HepG2 (cell line): ENCODE results near the gene NPB. TPM values are rescaled to one million over a fixed set of nuclear protein-coding genes. Genes with fewer than 3 reads are reported as not detected.

Experiments used
- CHD4 ChIP-seq: fragments of 200-600 bp; sonication (generic); IDR thresholded peaks from 2 replicates; pipeline ENCODE4 v1.7.0; 2017; ENCODE audit warnings: mild to moderate bottlenecking, low read length, borderline replicate concordance
- CREB1 ChIP-seq, 2 experiments: fragments of 450-650 bp in 1 of 2; IDR thresholded peaks; 2 replicates each; pipeline ENCODE4 v1.6.1; 2016 to 2017; ENCODE audit warnings: control low read depth in 1 of 2, mild to moderate bottlenecking in 1 of 2, missing compliant biosample characterization in 1 of 2, missing genetic modification characterization in 1 of 2
- FIP1L1 ChIP-seq: fragments of 200-400 bp; formaldehyde crosslinking; IDR thresholded peaks from 2 replicates; pipeline ENCODE4 v1.6.1; 2018; ENCODE audit warnings: low read depth, mild to moderate bottlenecking, low read length, moderate library complexity, borderline replicate concordance; ENCODE audit not compliant: insufficient read depth
- KLF16 ChIP-seq, 2 experiments: sonication (generic) in 1 of 2; formaldehyde crosslinking in 1 of 2; IDR thresholded peaks; 2 replicates each; pipeline versions ENCODE4 v1.6.1 to v1.8.0; 2016 to 2023; ENCODE audit warnings: missing genetic modification reagents in 2 of 2, missing compliant biosample characterization in 1 of 2
- SP1 ChIP-seq, 2 experiments: fragments of 450-650 bp in 1 of 2; sonication (generic) in 1 of 2; formaldehyde crosslinking in 1 of 2; IDR thresholded peaks; 2 replicates each; pipeline versions ENCODE4 v1.4.0 to v1.6.1; 2016 to 2020; ENCODE audit warnings: missing genetic modification reagents in 1 of 2
- U2AF2 ChIP-seq: fragments of 200-400 bp; formaldehyde crosslinking; IDR thresholded peaks from 2 replicates; pipeline ENCODE4 v1.6.1; 2017; ENCODE audit warnings: low read depth, mild to moderate bottlenecking, low read length
- ZIK1 ChIP-seq: sonication (generic); formaldehyde crosslinking; IDR thresholded peaks from 2 replicates; pipeline ENCODE4 v1.5.0; 2020; ENCODE audit warnings: mild to moderate bottlenecking, low read depth, missing genetic modification reagents, borderline replicate concordance
- ZNF253 ChIP-seq: sonication (generic); formaldehyde crosslinking; IDR thresholded peaks from 2 replicates; pipeline ENCODE4 v1.8.0; 2022; ENCODE audit warnings: mild to moderate bottlenecking, missing genetic modification reagents, borderline replicate concordance
- ZNF562 ChIP-seq: sonication (generic); formaldehyde crosslinking; IDR thresholded peaks from 2 replicates; pipeline ENCODE4 v1.8.0; 2022; ENCODE audit warnings: missing genetic modification reagents, borderline replicate concordance
- ZNF605 ChIP-seq: sonication (generic); formaldehyde crosslinking; IDR thresholded peaks from 2 replicates; pipeline ENCODE4 v1.8.0; 2022; ENCODE audit warnings: mild to moderate bottlenecking, missing genetic modification reagents
- polyA plus RNA-seq, 8 experiments: library from polyadenylated mRNA; depleted of rRNA in 3 of 8; stranded (reverse) in 7 of 8; unstranded in 1 of 8; fragments of >200 nt; fragmentation: Illumina TruSeq in 4 of 8; extraction: Trizol in 4 of 8; gene quantifications; 2 replicates each; pipeline versions ENCODE4 v1.2.1 to v1.2.3, GENCODE V29; 2011 to 2016; ENCODE audit warnings: low read depth in 4 of 8, missing spikeins in 1 of 8, mixed read lengths in 1 of 8; ENCODE audit not compliant: insufficient read depth in 1 of 8
- total RNA-seq, 5 experiments: library from RNA; depleted of rRNA; stranded (reverse); fragments of >200 nt; fragmentation: Illumina TruSeq; extraction: Trizol; gene quantifications; 2 replicates each; pipeline ENCODE4 v1.2.3, GENCODE V29; 2016; ENCODE audit warnings: low read depth in 1 of 5
- TF ChIP-seq, protein P1 (sequence below): sonication (generic); formaldehyde crosslinking; IDR thresholded peaks from 2 replicates; pipeline ENCODE4 v1.5.0; 2020; ENCODE audit warnings: missing genetic modification reagents

The NPB gene
- total and polyA plus RNA-seq, 2 of the 13 experiments (the other 11 are each of a cell fraction or from before 2014, with no cell fraction given), result 0.11 to 0.93 TPM

DNA sequence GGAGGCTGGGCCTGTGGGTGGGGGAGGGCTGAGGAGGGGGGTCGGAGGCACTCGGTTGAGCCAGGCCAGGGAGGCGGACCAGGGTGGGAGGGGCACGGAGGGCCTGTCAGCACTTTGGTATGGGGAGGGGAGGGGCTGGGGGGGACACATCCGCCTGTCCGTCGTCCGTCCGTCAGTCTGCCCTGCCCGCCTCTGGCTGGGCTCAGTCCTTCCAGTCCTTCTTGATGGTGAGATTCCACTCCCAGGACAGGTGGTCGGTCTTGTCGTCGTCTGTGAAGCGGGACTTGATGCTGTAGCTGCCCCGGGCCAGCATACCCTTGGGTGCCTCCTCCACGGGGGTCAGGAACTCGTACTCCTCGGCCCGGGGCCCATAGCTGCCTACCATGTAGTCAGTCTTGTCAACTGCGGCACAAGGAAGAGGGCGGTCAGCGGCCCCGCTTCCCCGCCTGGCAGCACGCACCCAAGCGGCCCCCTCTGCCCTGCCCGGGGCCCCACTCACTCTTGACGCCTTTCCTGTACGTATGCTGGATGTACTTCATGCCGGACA is 33.3 kb upstream of the NPB start (continued):
- TF ChIP-seq SP1 (IDR thresholded peaks at IDR 0.05) (no peak), SP1 (CRISPR knock-in tag; IDR thresholded peaks at IDR 0.05) (0 out of 2 replicates have a peak, but pooled peaks have one; percentile 12), ZNF253 (peak; percentile 55; the same call in 1 of the 2 replicates), ZIK1 (no peak), CHD4 (peak; percentile 22; the same call in 1 of the 2 replicates), FIP1L1 (0 out of 2 replicates have a peak, but pooled peaks have one; percentile 33), ZNF605 (CRISPR knock-in tag) (no peak), KLF16 (CRISPR knock-in tag; IDR thresholded peaks at IDR 0.05) (0 out of 4 replicates have a peak, but pooled peaks of 1 of the 2 experiments have one; percentile 24), CREB1 (IDR thresholded peaks at IDR 0.05) (no peak), CREB1 (CRISPR knock-in tag; IDR thresholded peaks at IDR 0.05) (no peak), U2AF2 (peak; percentile 9; the same call in 1 of the 2 replicates), ZNF562 (CRISPR knock-in tag) (no peak)
- TF ChIP-seq, protein P1, sequence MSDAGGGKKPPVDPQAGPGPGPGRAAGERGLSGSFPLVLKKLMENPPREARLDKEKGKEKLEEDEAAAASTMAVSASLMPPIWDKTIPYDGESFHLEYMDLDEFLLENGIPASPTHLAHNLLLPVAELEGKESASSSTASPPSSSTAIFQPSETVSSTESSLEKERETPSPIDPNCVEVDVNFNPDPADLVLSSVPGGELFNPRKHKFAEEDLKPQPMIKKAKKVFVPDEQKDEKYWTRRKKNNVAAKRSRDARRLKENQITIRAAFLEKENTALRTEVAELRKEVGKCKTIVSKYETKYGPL (CRISPR knock-in tag), result no peak
